B cell (primary cell): Measurements from ENCODE around the gene SETBP1. TPM values are rescaled to one million over a fixed set of nuclear protein-coding genes. Genes with fewer than 3 reads are reported as not detected.

Experiments
- ATAC-seq: fragments of 200-7000 bp; cut with Tn5 transposase; one replicate; pipeline ENCODE4 v1.10.0; 2021; ENCODE audit warnings: low read depth, mild to moderate bottlenecking, moderate number of reproducible peaks, moderate library complexity
- CTCF ChIA-PET: fragments of 350-600 bp; sonication (Branson Sonifier 250); formaldehyde crosslinking; loops from one replicate; lab custom pipeline; 2021; ENCODE audit warnings: antibody characterized with exemption, inconsistent platforms; lab: Charles Lee
- POLR2A ChIA-PET: fragments of 350-600 bp; sonication (Branson Sonifier 250); formaldehyde crosslinking; loops from one replicate; lab custom pipeline; 2021; ENCODE audit warnings: antibody characterized with exemption; lab: Charles Lee
- DNase-seq: peaks from one replicate; pipeline ENCODE4 v3.0.0; 2013
- H2AFZ ChIP-seq: 2 replicates; pipeline ENCODE4 v1.6.1; 2012; ENCODE audit warnings: mild to moderate bottlenecking, low read depth, low read length; ENCODE audit not compliant: insufficient read depth, poor library complexity, severe bottlenecking
- H3K27ac ChIP-seq, 2 donors: 1 replicate in 1 of 2; 2 replicates in 1 of 2; pipeline ENCODE4 v1.5.1; 2012 to 2013; ENCODE audit warnings: low read length in 2 of 2, mild to moderate bottlenecking in 2 of 2, moderate library complexity in 1 of 2
- H3K27me3 ChIP-seq, 4 experiments: fragments of 200-600 bp in 1 of 4; sonication (generic) in 1 of 4; replicated peaks in 1 of 4; 1 replicate in 2 of 4; 2 replicates in 2 of 4; pipeline versions ENCODE4 v1.6.1 to v1.7.0; 2013 to 2016; ENCODE audit warnings: low read length in 3 of 4, mild to moderate bottlenecking in 2 of 4, mixed read lengths in 1 of 4, moderate library complexity in 1 of 4; ENCODE audit not compliant: insufficient read depth in 4 of 4, control insufficient read depth in 3 of 4; ENCODE audit errors: control extremely low read depth in 1 of 4
- H3K36me3 ChIP-seq, 2 experiments: replicated peaks in 1 of 2; 1 replicate in 1 of 2; 2 replicates in 1 of 2; pipeline versions ENCODE4 v1.6.1 to v1.7.1; 2013; ENCODE audit warnings: low read length in 1 of 2; ENCODE audit not compliant: insufficient read depth in 2 of 2, control insufficient read depth in 1 of 2; ENCODE audit errors: control extremely low read depth in 1 of 2, extremely low read depth in 1 of 2
- H3K4me1 ChIP-seq, 2 donors: fragments of 200-600 bp in 1 of 2; sonication (generic) in 1 of 2; 1 replicate in 1 of 2; 2 replicates in 1 of 2; pipeline versions ENCODE4 v1.5.1 to v1.6.1; 2013 to 2017; ENCODE audit warnings: low read length in 2 of 2; ENCODE audit not compliant: control insufficient read depth in 2 of 2, insufficient read depth in 2 of 2
- H3K4me2 ChIP-seq: replicated peaks from 2 replicates; pipeline ENCODE3; 2012; ENCODE audit warnings: mild to moderate bottlenecking, low read depth, low read length; ENCODE audit not compliant: poor library complexity, severe bottlenecking
- H3K4me3 ChIP-seq, 5 experiments: fragments of 200-600 bp in 1 of 5; sonication (generic) in 1 of 5; 1 replicate in 3 of 5; 2 replicates in 2 of 5; pipeline versions ENCODE4 v1.5.1 to v1.7.0; 2011 to 2016; ENCODE audit warnings: low read length in 4 of 5, mild to moderate bottlenecking in 4 of 5, low read depth in 2 of 5, control low read depth in 1 of 5, moderate library complexity in 1 of 5; ENCODE audit not compliant: insufficient read depth in 1 of 5; ENCODE audit errors: control extremely low read depth in 1 of 5, extremely low read depth in 1 of 5
- H3K79me2 ChIP-seq: fragments of 200-600 bp; sonication (generic); one replicate; pipeline ENCODE4 v1.6.0; 2016; ENCODE audit warnings: low read length; ENCODE audit not compliant: control insufficient read depth, insufficient read depth
- H3K9ac ChIP-seq: fragments of 200-600 bp; sonication (generic); 2 replicates; pipeline ENCODE4 v1.6.1; 2017; ENCODE audit warnings: mild to moderate bottlenecking, low read length, moderate library complexity
- H3K9me3 ChIP-seq, 3 donors: one replicate each; pipeline versions ENCODE4 v1.6.1 to v1.7.1; 2013; ENCODE audit warnings: low read length in 2 of 3; ENCODE audit not compliant: control insufficient read depth in 2 of 3, insufficient read depth in 1 of 3; ENCODE audit errors: control extremely low read depth in 1 of 3
- H4K20me1 ChIP-seq: 2 replicates; pipeline ENCODE4 v1.6.0; 2012; ENCODE audit warnings: mild to moderate bottlenecking, low read length; ENCODE audit not compliant: insufficient read depth, control insufficient read depth, poor library complexity, severe bottlenecking
- H3K27ac Mint-ChIP-seq: one replicate; pipeline ENCODE4 v1.8.0; 2021; ENCODE audit warnings: mixed read lengths
- H3K27me3 Mint-ChIP-seq: one replicate; pipeline ENCODE4 v1.8.0; 2021; ENCODE audit warnings: mixed read lengths
- H3K4me1 Mint-ChIP-seq: one replicate; pipeline ENCODE4 v1.8.0; 2021; ENCODE audit warnings: mixed read lengths
- H3K4me3 Mint-ChIP-seq: one replicate; pipeline ENCODE4 v1.8.0; 2021; ENCODE audit warnings: mixed read lengths
- H3K9me3 Mint-ChIP-seq: one replicate; pipeline ENCODE4 v1.8.0; 2022; ENCODE audit warnings: mixed read lengths; ENCODE audit not compliant: insufficient read depth
- EZH2 ChIP-seq: IDR thresholded peaks from 2 replicates; pipeline ENCODE4 v1.6.1; 2012; ENCODE audit warnings: borderline replicate concordance, low read depth, mild to moderate bottlenecking, moderate library complexity, low read length; ENCODE audit not compliant: insufficient read depth, poor library complexity, severe bottlenecking
- WGBS: methylation state at CpG from one replicate; pipeline ENCODE4 v1.1.5; 2013; ENCODE audit warnings: missing lambda C conversion rate; ENCODE audit not compliant: insufficient coverage; 5-methylcytosine and 5-hydroxymethylcytosine counted together
- intact Hi-C: fragments of 100-400 bp; cut with micrococcal nuclease; formaldehyde crosslinking; loops from one replicate; pipeline ENCODE4 v1.10.0; 2022
- polyA plus RNA-seq: library from polyadenylated mRNA; depleted of rRNA; stranded (reverse); fragments of >200 nt; gene quantifications from 2 replicates; pipeline ENCODE4 v1.2.3, GENCODE V29; 2012
- total RNA-seq, 2 donors: library from RNA; stranded (reverse); fragments of 120-200 nt in 1 of 2; gene quantifications; 1 replicate in 1 of 2; 2 replicates in 1 of 2; pipeline versions ENCODE4 v1.2.3 to v1.2.4, GENCODE V29; 2013 to 2022
- TF ChIP-seq, protein P1 (sequence below): fragments of 200-600 bp; IDR thresholded peaks from one replicate; pipeline ENCODE4 v1.8.0; 2022; ENCODE audit warnings: antibody characterized with exemption, mild to moderate bottlenecking

The SETBP1 gene
- total and polyA plus RNA-seq, 2 donors (not counting 1 experiment from before 2014, with no cell fraction given): 15.1 to 129 TPM

DNA sequence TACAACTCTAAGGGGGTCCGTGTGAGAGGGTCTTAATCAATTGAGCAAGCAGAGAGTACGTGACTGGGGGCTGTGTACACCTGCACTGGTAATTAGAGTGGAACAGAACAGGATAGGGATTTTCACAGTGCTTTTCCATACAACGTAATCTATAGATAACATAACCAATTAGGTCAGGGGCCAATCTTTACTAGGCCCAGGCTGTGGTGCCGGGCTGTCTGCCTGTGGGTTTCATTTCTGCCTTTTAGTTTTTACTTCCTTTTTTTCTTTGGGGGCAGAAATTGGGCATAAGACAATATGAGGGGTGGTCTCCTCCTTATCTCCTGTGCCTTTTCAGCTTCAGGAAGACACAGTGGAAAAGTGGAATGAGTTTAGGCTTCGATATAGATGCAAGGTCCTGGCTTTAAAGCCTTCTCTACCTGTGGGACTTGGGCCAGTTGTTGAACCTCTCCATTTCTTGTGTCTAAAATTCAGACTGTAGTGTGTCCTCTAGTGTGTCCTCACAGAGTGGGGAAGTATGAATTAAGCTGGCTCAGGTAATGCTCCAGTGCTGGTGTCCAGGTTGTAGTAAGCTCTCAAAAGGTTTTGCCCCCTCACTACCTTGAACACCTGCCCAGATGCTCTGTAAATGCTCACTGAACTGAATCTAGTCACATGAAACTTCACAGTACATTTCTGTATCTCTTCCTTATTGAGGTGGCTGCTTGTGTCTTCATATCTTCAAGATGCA is 422.8 kb downstream of the SETBP1 start:
- ChIA-PET CTCF (interaction anchor here (1.0 to 2.9 kb wide), 4 partner anchors 37 to 424 kb away, joined by 3 to 16 read pairs (median 4); no protein-coding TSS in a partner anchor), POLR2A (interaction anchor here (1.6 kb wide), 1 partner anchor 423 kb away, joined by 4 read pairs; the partner anchor contains the start of gene SETBP1)
- peaks cover 77 to 80% of the 10 kb centered on the region in 2 donors for H3K4me1 ChIP-seq
- Mint-ChIP-seq H3K9me3 (no peaks in the 10 kb centered on the region), H3K4me1 (peaks cover 58% of the 10 kb centered on the region), H3K4me3 (peak overlapping the region; percentile 71), H3K27ac (peak overlapping the region; percentile 95), H3K27me3 (no peaks in the 10 kb centered on the region)
- peak overlapping the region; percentile 34 for H2AFZ ChIP-seq
- DNase-seq (peak; percentile 86), ATAC-seq (peak; percentile 56)
- H3K79me2 ChIP-seq: no peaks in the 10 kb centered on the region
- no peaks in the 10 kb centered on the region for H3K9me3 ChIP-seq
- TF ChIP-seq EZH2: no peak
- TF ChIP-seq, protein P1, sequence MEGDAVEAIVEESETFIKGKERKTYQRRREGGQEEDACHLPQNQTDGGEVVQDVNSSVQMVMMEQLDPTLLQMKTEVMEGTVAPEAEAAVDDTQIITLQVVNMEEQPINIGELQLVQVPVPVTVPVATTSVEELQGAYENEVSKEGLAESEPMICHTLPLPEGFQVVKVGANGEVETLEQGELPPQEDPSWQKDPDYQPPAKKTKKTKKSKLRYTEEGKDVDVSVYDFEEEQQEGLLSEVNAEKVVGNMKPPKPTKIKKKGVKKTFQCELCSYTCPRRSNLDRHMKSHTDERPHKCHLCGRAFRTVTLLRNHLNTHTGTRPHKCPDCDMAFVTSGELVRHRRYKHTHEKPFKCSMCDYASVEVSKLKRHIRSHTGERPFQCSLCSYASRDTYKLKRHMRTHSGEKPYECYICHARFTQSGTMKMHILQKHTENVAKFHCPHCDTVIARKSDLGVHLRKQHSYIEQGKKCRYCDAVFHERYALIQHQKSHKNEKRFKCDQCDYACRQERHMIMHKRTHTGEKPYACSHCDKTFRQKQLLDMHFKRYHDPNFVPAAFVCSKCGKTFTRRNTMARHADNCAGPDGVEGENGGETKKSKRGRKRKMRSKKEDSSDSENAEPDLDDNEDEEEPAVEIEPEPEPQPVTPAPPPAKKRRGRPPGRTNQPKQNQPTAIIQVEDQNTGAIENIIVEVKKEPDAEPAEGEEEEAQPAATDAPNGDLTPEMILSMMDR: no peak
- H3K4me2 ChIP-seq: peak overlapping the region; percentile 70
- H4K20me1 ChIP-seq: no peaks in the 10 kb centered on the region
- H3K4me3 ChIP-seq: peak overlapping the region in 2 of 5 experiments; percentile 14 to 50
- no peaks in the 10 kb centered on the region for H3K36me3 ChIP-seq
- H3K9ac ChIP-seq: peak overlapping the region; percentile 38
- no peaks in the 10 kb centered on the region for H3K27me3 ChIP-seq
- peak overlapping the region; percentile 89 to 93 for H3K27ac ChIP-seq
- WGBS: 50% methylated on average over 2 of the region's 5 CpGs
- intact Hi-C loops: loop anchor here (1.0 to 5.0 kb wide), 5 partner anchors 34 to 376 kb away; no protein-coding TSS in a partner anchor

DNA sequence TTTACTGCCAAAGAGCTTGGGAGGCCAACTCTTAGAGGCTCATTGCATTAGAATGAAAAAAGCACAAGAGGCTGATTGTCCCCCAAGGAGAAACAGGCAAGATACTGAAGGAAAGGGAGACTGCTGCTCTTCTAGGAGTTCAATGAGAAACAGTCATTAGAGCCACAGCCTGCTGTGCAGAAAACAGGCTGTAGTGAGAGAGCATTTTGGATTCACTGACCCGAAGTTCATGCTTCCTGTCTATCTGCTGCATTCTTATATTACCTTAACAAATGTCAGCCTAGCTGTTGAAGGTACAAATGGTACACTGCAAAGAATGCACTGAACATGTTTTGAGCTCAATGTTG is 423.3 kb downstream of the SETBP1 start:
- POLR2A ChIA-PET: interaction anchor here (1.6 kb wide), 1 partner anchor 423 kb away, joined by 4 read pairs; the partner anchor contains the start of gene SETBP1
- H3K27ac Mint-ChIP-seq: peak overlapping the region; percentile 95

More for the DNA sequence above, 423.3 kb downstream of the SETBP1 start:
- Histone ChIP-seq H3K79me2 (no peaks in the 10 kb centered on the region), H3K4me3 (peak overlapping the region in 2 of 5 experiments; percentile 14 to 50), H3K27ac (peak overlapping the region; percentile 89 to 93), H3K27me3 (no peaks in the 10 kb centered on the region), H3K9me3 (no peaks in the 10 kb centered on the region), H3K36me3 (no peaks in the 10 kb centered on the region), H2AFZ (no peak overlapping the region), H4K20me1 (no peaks in the 10 kb centered on the region), H3K9ac (peak overlapping the region; percentile 38), H3K4me1 (peaks cover 77 to 80% of the 10 kb centered on the region in 2 donors), H3K4me2 (peak overlapping the region; percentile 70)
- peak; percentile 13 for ATAC-seq
- H3K4me1 Mint-ChIP-seq: peaks cover 60% of the 10 kb centered on the region
- H3K9me3 Mint-ChIP-seq: no peaks in the 10 kb centered on the region
- CTCF ChIA-PET: interaction anchor here (1.0 to 2.9 kb wide), 4 partner anchors 38 to 425 kb away, joined by 3 to 16 read pairs (median 4); no protein-coding TSS in a partner anchor
- TF ChIP-seq, protein P1: no peak
- TF ChIP-seq EZH2: no peak
- no peaks in the 10 kb centered on the region for H3K27me3 Mint-ChIP-seq
- H3K4me3 Mint-ChIP-seq: peak overlapping the region; percentile 71
- intact Hi-C loops: loop anchor here (5.0 kb wide), 3 partner anchors 33 to 377 kb away; no protein-coding TSS in a partner anchor
- 0% methylated on average over 1 of the region's 1 CpG for WGBS
- no peak for DNase-seq
